PC-9 (cell line): ENCODE data around the gene PIK3CB. TPM values are rescaled to one million over a fixed set of nuclear protein-coding genes. Genes with fewer than 3 reads are reported as not detected.

ENCODE experiments used
- BruUV-seq: library from RNA; stranded (reverse); fragments of 400-500 nt; replicated peaks from 2 replicates; lab custom pipeline; 2021; lab: Mats Ljungman, UMichigan
- CTCF ChIA-PET: fragments of 300-600 bp; sonication (Branson Sonifier 250); formaldehyde crosslinking; loops from one replicate; lab custom pipeline; 2022; ENCODE audit warnings: antibody characterized with exemption; lab: Charles Lee
- POLR2A ChIA-PET: fragments of 300-600 bp; sonication (Branson Sonifier 250); formaldehyde crosslinking; loops from one replicate; lab custom pipeline; 2022; ENCODE audit warnings: antibody characterized with exemption; ENCODE audit not compliant: unreplicated experiment; lab: Charles Lee
- DNase-seq, 2 experiments: peaks; one replicate each; pipeline versions ENCODE4 v3.0.0 to v3.0.0-alpha.2; 2015 to 2022; ENCODE audit warnings: mixed read lengths in 1 of 2
- H2AFZ ChIP-seq: fragments of 200-600 bp; sonication (generic); 2 replicates; pipeline ENCODE4 v1.8.1; 2017; ENCODE audit warnings: antibody characterized with exemption
- H3F3A ChIP-seq: fragments of 200-600 bp; sonication (generic); 2 replicates; pipeline ENCODE4 v1.8.1; 2017; ENCODE audit warnings: antibody characterized with exemption, mild to moderate bottlenecking, low read depth; ENCODE audit not compliant: insufficient read depth
- H3K27ac ChIP-seq: fragments of 200-600 bp; sonication (generic); 2 replicates; pipeline ENCODE4 v1.6.1; 2016; ENCODE audit warnings: mixed run types
- H3K27me3 ChIP-seq: fragments of 200-600 bp; sonication (generic); 2 replicates; pipeline ENCODE4 v1.6.1; 2016; ENCODE audit warnings: low read depth, mixed run types; ENCODE audit not compliant: insufficient read depth
- H3K36me3 ChIP-seq: fragments of 200-600 bp; sonication (generic); 2 replicates; pipeline ENCODE4 v1.6.1; 2016; ENCODE audit warnings: low read depth, mixed run types
- H3K4me1 ChIP-seq: fragments of 200-600 bp; sonication (generic); replicated peaks from 2 replicates; pipeline ENCODE4 v1.6.1; 2016; ENCODE audit warnings: mixed run types; ENCODE audit not compliant: insufficient read depth
- H3K4me2 ChIP-seq: fragments of 200-600 bp; sonication (generic); 2 replicates; pipeline ENCODE4 v1.6.1; 2017; ENCODE audit warnings: mixed run types
- H3K4me3 ChIP-seq: fragments of 200-600 bp; sonication (generic); 2 replicates; pipeline ENCODE4 v1.6.1; 2016; ENCODE audit warnings: mixed run types
- H3K79me2 ChIP-seq: fragments of 200-600 bp; sonication (generic); 2 replicates; pipeline ENCODE4 v1.6.1; 2017; ENCODE audit warnings: low read depth, mixed run types
- H3K9me2 ChIP-seq: fragments of 200-600 bp; sonication (generic); 2 replicates; pipeline ENCODE4 v1.8.1; 2017; ENCODE audit warnings: mild to moderate bottlenecking; ENCODE audit not compliant: insufficient read depth
- H3K9me3 ChIP-seq: fragments of 200-600 bp; sonication (generic); 2 replicates; pipeline ENCODE4 v1.8.1; 2016; ENCODE audit warnings: low read depth; ENCODE audit not compliant: insufficient read depth
- H4K20me1 ChIP-seq: fragments of 200-600 bp; sonication (generic); 2 replicates; pipeline ENCODE4 v1.8.1; 2017; ENCODE audit not compliant: insufficient read depth
- CTCF ChIP-seq: fragments of 200-600 bp; sonication (generic); conservative IDR thresholded peaks from 2 replicates; pipeline ENCODE4 v1.6.1; 2017; ENCODE audit warnings: mixed run types, antibody characterized with exemption, mild to moderate bottlenecking, moderate library complexity
- EZH2 ChIP-seq: fragments of 200-600 bp; sonication (generic); IDR thresholded peaks from 2 replicates; pipeline ENCODE4 v1.8.0; 2017; ENCODE audit warnings: antibody characterized with exemption, low read depth
- intact Hi-C: fragments of 100-400 bp; cut with micrococcal nuclease; formaldehyde crosslinking; loops from one replicate; pipeline ENCODE4 v1.10.0; 2022; ENCODE audit not compliant: unreplicated experiment
- total RNA-seq: library from RNA; stranded (reverse); gene quantifications from 2 replicates; pipeline ENCODE4 v1.2.3, GENCODE V29; 2021

The PIK3CB gene
- total RNA-seq, 1 experiment from 2014 or later: 47.8 TPM

DNA sequence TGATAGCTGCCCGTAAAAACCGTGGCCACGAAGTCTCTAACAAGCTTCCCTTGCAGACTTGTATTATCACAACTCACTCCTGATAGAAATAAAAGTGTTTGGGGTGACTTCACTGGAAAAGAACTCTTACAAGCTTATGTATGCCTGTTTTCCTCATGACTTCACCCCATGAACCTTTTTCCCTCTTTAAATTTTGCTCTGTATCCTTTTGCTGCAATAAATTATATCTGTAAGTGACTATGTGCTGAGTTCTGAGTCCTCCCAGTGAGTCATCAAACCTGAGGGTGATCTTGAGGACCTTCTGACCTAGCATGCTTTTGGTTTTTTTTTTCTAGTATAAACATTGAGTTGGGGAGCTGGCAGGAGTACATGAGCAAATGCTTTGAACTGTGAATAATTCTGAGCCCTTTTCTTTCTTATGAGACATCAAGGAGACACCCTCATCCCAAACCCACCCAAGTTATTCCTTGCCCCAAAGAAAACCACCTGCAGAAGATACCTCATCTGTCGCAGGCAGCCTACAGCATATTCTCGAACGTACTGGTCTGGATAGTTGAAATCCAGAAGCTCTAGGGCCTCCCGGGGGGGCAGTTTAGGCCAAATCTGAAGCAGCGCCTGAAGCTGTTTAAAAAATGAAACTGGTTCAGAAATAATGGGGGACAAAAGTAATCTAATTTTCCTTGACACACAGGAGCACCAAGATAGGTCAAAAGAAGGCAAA is 140.3 kb downstream of the PIK3CB start:
- Histone ChIP-seq H3K79me2 (no peaks in the 10 kb centered on the region), H4K20me1 (no peaks in the 10 kb centered on the region), H3K4me2 (peak overlapping the region; percentile 59), H2AFZ (no peak overlapping the region), H3K36me3 (peaks cover 6% of the 10 kb centered on the region; the same call in 1 of the 2 replicates), H3K27me3 (no peaks in the 10 kb centered on the region), H3K27ac (peak overlapping the region; percentile 71), H3K9me3 (no peaks in the 10 kb centered on the region), H3K4me1 (peaks cover 26% of the 10 kb centered on the region), H3K9me2 (no peaks in the 10 kb centered on the region), H3K4me3 (no peak overlapping the region), H3F3A (peaks cover 23% of the 10 kb centered on the region)
- intact Hi-C loops: loop anchor here (1.0 to 5.0 kb wide), 2 partner anchors 100 to 277 kb away; partner anchors contain the start of gene CEP70
- POLR2A ChIA-PET: interaction anchor here (0.6 to 1.2 kb wide), 4 partner anchors 101 to 344 kb away, joined by 3 to 12 read pairs (median 4); partner anchors contain the start of gene CEP70
- DNase-seq: peak; percentile 52 to 94
- CTCF ChIA-PET: interaction anchor here (0.5 to 2.8 kb wide), 5 partner anchors 22 to 229 kb away, joined by 3 to 23 read pairs (median 6); partner anchors contain the start of gene CEP70
- no peak for TF ChIP-seq CTCF
- no peak for TF ChIP-seq EZH2
- BruUV-seq: no TSS peak

- Histone ChIP-seq H2AFZ (no peak overlapping the region), H3K4me3 (no peak overlapping the region), H3K9me2 (no peaks in the 10 kb centered on the region), H3K9me3 (no peaks in the 10 kb centered on the region), H3K4me2 (no peak overlapping the region), H4K20me1 (no peaks in the 10 kb centered on the region), H3K4me1 (peaks cover 34% of the 10 kb centered on the region), H3K36me3 (no peaks in the 10 kb centered on the region), H3F3A (peaks cover 30% of the 10 kb centered on the region), H3K79me2 (no peaks in the 10 kb centered on the region), H3K27ac (no peak overlapping the region), H3K27me3 (no peaks in the 10 kb centered on the region)
- ChIA-PET POLR2A (interaction anchor here (0.6 kb wide), 1 partner anchor 62 kb away, joined by 4 read pairs; no protein-coding TSS in a partner anchor), CTCF (no interaction called here)
- no TSS peak for BruUV-seq
- TF ChIP-seq CTCF (no peak), EZH2 (no peak)
- DNase-seq: no peak
- intact Hi-C loops: no loop called here
These were observed 142.6 kb downstream of the PIK3CB start for GRCh38 chr3:138692152-138692551.

GRCh38 chr3:138691351-138691750 is 143.4 kb downstream of the PIK3CB start:
- no peak for DNase-seq
- Histone ChIP-seq H3K9me3 (no peaks in the 10 kb centered on the region), H3K4me3 (no peak overlapping the region), H3K79me2 (no peaks in the 10 kb centered on the region), H3K27ac (no peak overlapping the region), H3K4me2 (no peak overlapping the region), H3K4me1 (peaks cover 42% of the 10 kb centered on the region), H2AFZ (no peak overlapping the region), H3F3A (peaks cover 39% of the 10 kb centered on the region), H3K27me3 (no peaks in the 10 kb centered on the region), H3K9me2 (no peaks in the 10 kb centered on the region), H3K36me3 (no peaks in the 10 kb centered on the region), H4K20me1 (no peaks in the 10 kb centered on the region)
- no TSS peak for BruUV-seq
- no peak for TF ChIP-seq EZH2
- no peak for TF ChIP-seq CTCF
- intact Hi-C loops: no loop called here
- ChIA-PET POLR2A (no interaction called here), CTCF (no interaction called here)
